Measurements from ENCODE around the gene NUB1. TPM values are rescaled to one million over a fixed set of nuclear protein-coding genes. Genes with fewer than 3 reads are reported as not detected.
A peak's percentile ranks its signal among the peaks of the same experiment; 100 is the strongest.

NUB1 gene
- total RNA-seq, 2 donors from 2014 or later, result 36.9 to 70.3 TPM

DNA sequence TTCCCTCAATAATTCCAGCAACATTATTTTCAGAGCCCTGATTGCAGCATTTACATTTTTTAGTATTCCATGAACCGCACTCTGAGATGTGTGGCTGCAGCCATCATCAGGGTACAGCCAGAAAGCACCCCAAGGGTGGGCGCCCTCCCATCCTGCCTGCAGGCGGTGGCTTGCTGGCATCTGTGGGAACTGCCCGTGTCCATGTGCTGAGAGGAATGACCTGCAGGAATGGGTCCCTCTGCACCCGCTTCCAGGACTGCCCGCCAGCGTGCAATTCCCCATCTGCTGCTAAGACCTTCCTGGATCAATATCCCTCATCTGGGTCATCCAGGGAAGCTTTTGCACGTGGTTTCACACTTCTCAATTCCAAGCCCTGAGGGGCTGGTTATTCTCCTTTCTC, 32.8 kb upstream of the NUB1 start:
- no peaks in the 10 kb centered on the region for H3K36me3 Mint-ChIP-seq (ENCODE audit: low read depth)

DNA sequence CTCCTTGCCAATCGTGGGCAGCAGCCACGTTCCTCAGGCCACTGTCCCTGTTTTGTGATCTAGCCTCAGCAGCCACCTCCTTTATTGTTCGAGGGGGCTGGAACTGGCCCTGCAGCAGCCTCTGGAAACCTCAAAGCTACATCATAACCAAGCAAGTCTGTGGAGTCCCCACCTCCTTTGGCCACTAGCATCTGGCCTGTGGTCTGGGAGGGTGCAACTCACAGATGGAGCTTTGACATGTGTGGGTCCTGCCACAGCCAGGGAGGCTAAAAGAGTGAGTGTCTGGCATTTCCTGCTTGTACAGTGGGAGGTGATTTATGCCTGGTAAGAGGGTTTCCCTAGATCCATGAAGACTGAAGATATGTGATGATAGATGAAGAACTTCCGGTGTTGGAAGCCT, 32.3 kb upstream of the NUB1 start:
- H3K4me1 Mint-ChIP-seq, result no peaks in the 10 kb centered on the region
- no peak overlapping the region for H3K4me3 Mint-ChIP-seq
- H3K27me3 Mint-ChIP-seq, result peaks cover 16% of the 10 kb centered on the region
- ATAC-seq (replicated peaks), result no peak
- no peaks in the 10 kb centered on the region for H3K36me3 Mint-ChIP-seq (ENCODE audit: low read depth)
- no peaks in the 10 kb centered on the region for H3K9me3 Mint-ChIP-seq
- H3K27ac Mint-ChIP-seq, result no peak overlapping the region

More for the DNA sequence above, 32.8 kb upstream of the NUB1 start:
- Mint-ChIP-seq H3K9me3 (no peaks in the 10 kb centered on the region), H3K4me3 (no peak overlapping the region), H3K4me1 (no peaks in the 10 kb centered on the region), H3K27me3 (peaks cover 16% of the 10 kb centered on the region), H3K27ac (no peak overlapping the region)
- ATAC-seq (replicated peaks), result no peak

GRCh38 chr7:151310578-151310977, 31.0 kb upstream of the NUB1 start:
- no peak overlapping the region for H3K27ac Mint-ChIP-seq
- H3K36me3 Mint-ChIP-seq (ENCODE audit: low read depth), result no peaks in the 10 kb centered on the region
- no peaks in the 10 kb centered on the region for H3K4me1 Mint-ChIP-seq
- H3K9me3 Mint-ChIP-seq, result no peaks in the 10 kb centered on the region
- ATAC-seq (replicated peaks), result no peak
- H3K4me3 Mint-ChIP-seq, result no peak overlapping the region
- peaks cover 8% of the 10 kb centered on the region for H3K27me3 Mint-ChIP-seq

GRCh38 chr7:151311294-151311864, 30.2 kb upstream of the NUB1 start:
- Mint-ChIP-seq H3K4me1 (no peaks in the 10 kb centered on the region), H3K9me3 (no peaks in the 10 kb centered on the region), H3K36me3 (ENCODE audit: low read depth) (no peaks in the 10 kb centered on the region), H3K27ac (no peak overlapping the region), H3K27me3 (peaks cover 3% of the 10 kb centered on the region), H3K4me3 (no peak overlapping the region)
- ATAC-seq (replicated peaks), result peak; percentile 26

- Mint-ChIP-seq H3K27me3 (no peaks in the 10 kb centered on the region), H3K4me1 (no peaks in the 10 kb centered on the region), H3K9me3 (no peaks in the 10 kb centered on the region), H3K36me3 (ENCODE audit: low read depth) (no peaks in the 10 kb centered on the region), H3K27ac (no peak overlapping the region), H3K4me3 (no peak overlapping the region)
- ATAC-seq (replicated peaks), result no peak
Observed at GRCh38 chr7:151312356-151312755, 29.3 kb upstream of the NUB1 start.

GRCh38 chr7:151312831-151313809, 28.5 kb upstream of the NUB1 start:
- Mint-ChIP-seq H3K27ac (no peak overlapping the region), H3K4me1 (no peaks in the 10 kb centered on the region), H3K4me3 (no peak overlapping the region), H3K36me3 (ENCODE audit: low read depth) (no peaks in the 10 kb centered on the region), H3K27me3 (no peaks in the 10 kb centered on the region), H3K9me3 (no peaks in the 10 kb centered on the region)
- no peak for ATAC-seq (replicated peaks)

GRCh38 chr7:151313857-151314256, 27.8 kb upstream of the NUB1 start:
- Mint-ChIP-seq H3K4me1 (no peaks in the 10 kb centered on the region), H3K9me3 (peaks cover 4% of the 10 kb centered on the region), H3K4me3 (no peak overlapping the region), H3K27ac (no peak overlapping the region), H3K36me3 (ENCODE audit: low read depth) (no peaks in the 10 kb centered on the region), H3K27me3 (no peaks in the 10 kb centered on the region)
- peak; percentile 73 for ATAC-seq (replicated peaks)

DNA sequence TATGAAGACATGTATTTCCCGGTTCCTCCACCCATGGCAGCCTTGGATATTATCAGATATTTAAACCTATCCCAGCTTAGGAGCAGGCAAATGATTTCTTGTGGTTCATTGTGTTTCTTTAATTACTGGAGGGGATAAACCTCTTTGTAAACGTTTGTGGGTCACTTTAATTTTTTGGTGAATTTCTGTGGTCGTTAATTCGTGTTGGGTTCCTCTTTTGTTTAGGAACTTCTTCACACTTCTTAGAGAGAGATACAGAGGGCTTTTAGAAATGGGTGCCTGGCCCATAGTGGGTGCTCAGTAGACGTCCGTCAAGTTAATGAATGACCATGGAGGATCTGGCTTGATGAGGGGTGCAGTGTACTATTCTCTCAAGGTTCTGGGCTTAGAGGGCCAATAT, 27.2 kb upstream of the NUB1 start:
- no peak overlapping the region for H3K4me3 Mint-ChIP-seq
- no peaks in the 10 kb centered on the region for H3K4me1 Mint-ChIP-seq
- no peak overlapping the region for H3K27ac Mint-ChIP-seq
- no peaks in the 10 kb centered on the region for H3K27me3 Mint-ChIP-seq
- no peak for ATAC-seq (replicated peaks)
- H3K9me3 Mint-ChIP-seq, result peaks cover 5% of the 10 kb centered on the region
- no peaks in the 10 kb centered on the region for H3K36me3 Mint-ChIP-seq (ENCODE audit: low read depth)

DNA sequence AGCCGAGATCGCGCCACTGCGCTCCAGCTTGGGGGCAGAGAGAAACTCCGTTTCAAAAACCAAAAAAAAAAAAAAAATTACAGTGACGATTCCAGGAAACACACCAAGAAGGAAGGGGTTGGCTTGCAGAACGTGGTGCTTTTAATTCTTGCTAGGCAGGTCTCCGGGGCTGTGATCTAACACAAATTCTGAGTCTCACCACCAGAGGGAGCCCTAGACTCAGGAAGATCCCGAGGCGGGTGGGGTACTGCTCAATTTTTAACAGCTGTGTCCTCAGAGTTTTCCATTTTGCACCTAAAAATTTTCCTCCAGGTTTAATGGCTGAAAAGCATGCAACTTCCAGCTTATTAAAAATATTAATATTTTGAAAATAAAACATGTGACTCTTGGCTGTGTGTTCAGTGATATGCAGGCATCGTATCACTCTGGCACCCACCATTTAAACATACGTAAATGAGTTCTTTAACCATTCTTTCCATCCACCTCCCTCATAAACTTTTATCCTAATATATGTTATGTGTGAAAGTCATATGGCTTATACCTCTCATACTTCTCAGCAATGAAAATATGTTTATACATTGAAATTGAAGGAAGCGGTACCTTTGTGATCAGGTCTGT, 26.5 kb upstream of the NUB1 start:
- Mint-ChIP-seq H3K9me3 (peaks cover 5% of the 10 kb centered on the region), H3K4me3 (no peak overlapping the region), H3K27me3 (no peaks in the 10 kb centered on the region), H3K4me1 (no peaks in the 10 kb centered on the region), H3K36me3 (ENCODE audit: low read depth) (no peaks in the 10 kb centered on the region), H3K27ac (no peak overlapping the region)
- peak; percentile 73 for ATAC-seq (replicated peaks)

- H3K9me3 Mint-ChIP-seq, result peaks cover 5% of the 10 kb centered on the region
- no peak for ATAC-seq (replicated peaks)
- H3K4me1 Mint-ChIP-seq, result no peaks in the 10 kb centered on the region
- H3K27me3 Mint-ChIP-seq, result no peaks in the 10 kb centered on the region
- no peak overlapping the region for H3K27ac Mint-ChIP-seq
- no peak overlapping the region for H3K4me3 Mint-ChIP-seq
- H3K36me3 Mint-ChIP-seq (ENCODE audit: low read depth), result no peaks in the 10 kb centered on the region
Observed at GRCh38 chr7:151316896-151317295, 24.7 kb upstream of the NUB1 start.

DNA sequence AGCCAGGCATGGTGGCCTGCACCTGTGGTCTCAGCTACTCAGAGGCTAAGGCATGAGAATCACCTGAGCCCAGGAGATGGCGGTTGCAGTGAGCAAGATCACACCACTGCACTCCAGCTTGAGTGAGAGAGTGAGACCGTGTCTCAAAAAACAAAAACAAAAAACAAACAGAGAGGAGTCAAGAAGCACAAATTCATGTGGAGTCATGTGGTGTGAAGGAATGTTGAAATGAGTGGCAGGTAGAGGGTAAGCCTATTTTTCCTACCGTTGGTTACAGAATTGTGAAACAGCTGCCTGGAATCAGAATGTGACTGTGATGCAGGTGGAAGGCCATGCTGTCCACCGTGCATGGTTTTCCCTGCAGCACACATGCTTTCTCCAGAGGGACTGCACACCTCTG, 23.7 kb upstream of the NUB1 start:
- Mint-ChIP-seq H3K4me1 (no peaks in the 10 kb centered on the region), H3K27ac (no peak overlapping the region), H3K4me3 (no peak overlapping the region), H3K36me3 (ENCODE audit: low read depth) (no peaks in the 10 kb centered on the region), H3K9me3 (peaks cover 5% of the 10 kb centered on the region), H3K27me3 (no peaks in the 10 kb centered on the region)
- no peak for ATAC-seq (replicated peaks)

DNA sequence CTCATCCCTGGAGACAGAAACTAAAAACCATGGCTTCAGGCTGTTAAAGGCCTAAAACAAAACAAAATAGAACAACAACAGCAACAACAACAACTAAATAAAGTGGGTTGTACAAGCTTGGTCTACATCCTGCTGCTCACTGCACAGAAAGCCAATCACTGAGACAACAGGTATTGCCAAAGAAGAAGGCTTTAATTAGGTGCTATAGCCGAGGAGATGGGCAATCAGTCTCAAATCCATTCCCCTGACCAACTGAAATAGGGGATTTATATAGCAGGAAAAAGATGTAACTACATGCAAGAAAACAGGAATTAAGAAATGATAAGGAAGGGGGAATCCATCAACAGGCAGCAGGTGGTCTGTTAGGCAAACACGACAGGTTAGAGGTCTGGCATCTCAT, 22.4 kb upstream of the NUB1 start:
- peaks cover 5% of the 10 kb centered on the region for H3K9me3 Mint-ChIP-seq
- H3K36me3 Mint-ChIP-seq (ENCODE audit: low read depth), result no peaks in the 10 kb centered on the region
- no peaks in the 10 kb centered on the region for H3K4me1 Mint-ChIP-seq
- no peak overlapping the region for H3K27ac Mint-ChIP-seq
- H3K4me3 Mint-ChIP-seq, result no peak overlapping the region
- H3K27me3 Mint-ChIP-seq, result no peaks in the 10 kb centered on the region
- no peak for ATAC-seq (replicated peaks)

GRCh38 chr7:151320263-151320845, 21.3 kb upstream of the NUB1 start:
- no peak overlapping the region for H3K4me3 Mint-ChIP-seq
- no peaks in the 10 kb centered on the region for H3K36me3 Mint-ChIP-seq (ENCODE audit: low read depth)
- H3K9me3 Mint-ChIP-seq, result peaks cover 5% of the 10 kb centered on the region
- ATAC-seq (replicated peaks), result no peak
- no peaks in the 10 kb centered on the region for H3K4me1 Mint-ChIP-seq
- no peaks in the 10 kb centered on the region for H3K27me3 Mint-ChIP-seq
- H3K27ac Mint-ChIP-seq, result no peak overlapping the region

DNA sequence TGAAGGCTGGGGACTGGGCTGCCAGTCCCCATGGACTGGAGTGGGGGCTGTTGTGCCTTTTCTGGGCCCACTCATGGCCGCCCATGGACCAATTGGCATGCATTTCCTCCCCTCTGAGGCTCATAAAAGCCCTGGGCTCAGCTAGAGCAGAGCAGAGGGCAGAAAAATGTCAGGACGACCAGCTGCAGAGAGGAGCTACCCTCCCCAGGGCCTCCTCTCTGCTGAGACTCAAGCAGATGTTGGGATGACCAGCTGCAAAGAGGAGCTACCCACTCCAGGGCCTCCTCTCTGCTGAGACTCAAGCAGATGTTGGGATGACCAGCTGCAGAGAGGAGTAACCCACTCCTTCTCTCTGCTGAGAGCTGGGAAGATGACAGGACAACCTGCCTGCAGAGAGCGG, 20.3 kb upstream of the NUB1 start:
- Mint-ChIP-seq H3K9me3 (peaks cover 5% of the 10 kb centered on the region), H3K4me1 (no peaks in the 10 kb centered on the region), H3K27me3 (no peaks in the 10 kb centered on the region), H3K36me3 (ENCODE audit: low read depth) (no peaks in the 10 kb centered on the region), H3K4me3 (no peak overlapping the region), H3K27ac (no peak overlapping the region)
- ATAC-seq (replicated peaks), result no peak

All from activated T-helper 17 cell treated with anti-CD3 and anti-CD28 coated beads, Interleukin-2, amount 50 U/mL, for 72 hours (primary cell).